A673 (cell line): ENCODE results near the gene CLPSL1. TPM values are rescaled to one million over a fixed set of nuclear protein-coding genes. Genes with fewer than 3 reads are reported as not detected.
"Not testable (repeated sequence)": the region's sequence is repeated elsewhere in the genome, so short reads cannot be mapped to it uniquely, and the experiment has no call there.

Experiments
- BruUV-seq: library from RNA; stranded (reverse); fragments of 400-500 nt; replicated peaks from 2 replicates; lab custom pipeline; 2021; lab: Mats Ljungman, UMichigan
- CTCF ChIA-PET: fragments of 300-600 bp; sonication (Branson Sonifier 250); formaldehyde crosslinking; loops from one replicate; lab custom pipeline; 2022; ENCODE audit warnings: antibody characterized with exemption; lab: Charles Lee
- POLR2A ChIA-PET: fragments of 300-600 bp; sonication (Branson Sonifier 250); formaldehyde crosslinking; loops from one replicate; lab custom pipeline; 2022; ENCODE audit warnings: antibody characterized with exemption; ENCODE audit not compliant: low non-redundant PET; lab: Charles Lee
- DNase-seq: peaks from one replicate; pipeline ENCODE4 v3.0.0-alpha.2; 2015; ENCODE audit warnings: low spot score
- H3K27ac ChIP-seq: fragments of 200-600 bp; sonication (generic); 2 replicates; pipeline ENCODE4 v1.5.1; 2016; ENCODE audit warnings: mixed run types, low read depth, mild to moderate bottlenecking, mixed read lengths, antibody characterized with exemption, low read length; ENCODE audit not compliant: poor library complexity, severe bottlenecking
- H3K27me3 ChIP-seq: fragments of 200-600 bp; sonication (generic); replicated peaks from 2 replicates; pipeline ENCODE4 v1.6.1; 2017; ENCODE audit warnings: mixed run types, low read depth, mild to moderate bottlenecking, mixed read lengths, antibody characterized with exemption, low read length; ENCODE audit not compliant: insufficient read depth, poor library complexity
- H3K36me3 ChIP-seq: fragments of 200-600 bp; sonication (generic); 2 replicates; pipeline ENCODE4 v1.6.1; 2016; ENCODE audit warnings: mixed run types, mild to moderate bottlenecking, mixed read lengths, antibody characterized with exemption, low read length; ENCODE audit not compliant: insufficient read depth, poor library complexity, severe bottlenecking
- H3K4me1 ChIP-seq: fragments of 200-600 bp; sonication (generic); 2 replicates; pipeline ENCODE4 v1.6.1; 2017; ENCODE audit warnings: mixed run types, mild to moderate bottlenecking, mixed read lengths, antibody characterized with exemption, low read length; ENCODE audit not compliant: insufficient read depth, poor library complexity, severe bottlenecking
- H3K4me3 ChIP-seq: fragments of 200-600 bp; sonication (generic); 2 replicates; pipeline ENCODE4 v1.5.1; 2016; ENCODE audit warnings: low read depth, mixed run types, mild to moderate bottlenecking, mixed read lengths, low read length; ENCODE audit not compliant: poor library complexity, severe bottlenecking
- H3K9me3 ChIP-seq: fragments of 200-600 bp; sonication (generic); 2 replicates; pipeline ENCODE4 v1.6.1; 2016; ENCODE audit warnings: mixed run types, low read depth, mild to moderate bottlenecking, mixed read lengths, antibody characterized with exemption, low read length; ENCODE audit not compliant: poor library complexity, severe bottlenecking
- CTCF ChIP-seq: fragments of 300-800, 200-600 bp; sonication (generic); conservative IDR thresholded peaks from 2 replicates; pipeline ENCODE4 v1.5.1; 2017; ENCODE audit warnings: low read depth, mild to moderate bottlenecking, antibody characterized with exemption, low read length, moderate library complexity, mixed read lengths
- EZH2 ChIP-seq: fragments of 200-600 bp; sonication (generic); IDR thresholded peaks from 2 replicates; pipeline ENCODE4 v1.6.1; 2017; ENCODE audit warnings: borderline replicate concordance, low read depth, mild to moderate bottlenecking, mixed read lengths, antibody characterized with exemption, low read length; ENCODE audit not compliant: poor library complexity, severe bottlenecking
- intact Hi-C: fragments of 100-400 bp; cut with micrococcal nuclease; formaldehyde crosslinking; loops from one replicate; pipeline ENCODE4 v1.10.0; 2022; ENCODE audit not compliant: unreplicated experiment
- total RNA-seq: library from RNA; stranded (reverse); gene quantifications from 2 replicates; pipeline ENCODE4 v1.2.3, GENCODE V29; 2021

Gene CLPSL1
- total RNA-seq, 1 experiment from 2014 or later = not detected

GRCh38 chr6:35733633-35734032, 47.2 kb upstream of the CLPSL1 start:
- TF ChIP-seq EZH2 = no peak
- no peak for TF ChIP-seq CTCF
- H3K27ac ChIP-seq = no peak overlapping the region
- ChIA-PET POLR2A (no interaction called here), CTCF (no interaction called here)
- H3K9me3 ChIP-seq = no peaks in the 10 kb centered on the region
- H3K36me3 ChIP-seq = no peaks in the 10 kb centered on the region
- intact Hi-C loops = loop anchor here (10.0 kb wide), 1 partner anchor 361 kb away; no protein-coding TSS in a partner anchor
- no TSS peak for BruUV-seq
- no peak overlapping the region for H3K4me3 ChIP-seq
- no peak for DNase-seq
- H3K4me1 ChIP-seq = peaks cover 20% of the 10 kb centered on the region
- no peaks in the 10 kb centered on the region for H3K27me3 ChIP-seq

- peaks cover 14% of the 10 kb centered on the region for H3K4me1 ChIP-seq
- H3K27me3 ChIP-seq, DNase-seq, H3K4me3 ChIP-seq, H3K9me3 ChIP-seq, H3K27ac ChIP-seq, BruUV-seq, H3K36me3 ChIP-seq, POLR2A ChIA-PET: not testable (repeated sequence)
- CTCF ChIA-PET = interaction anchor here (0.6 kb wide), 1 partner anchor 198 kb away, joined by 4 read pairs; no protein-coding TSS in a partner anchor
- intact Hi-C loops = loop anchor here (10.0 kb wide), 1 partner anchor 360 kb away; no protein-coding TSS in a partner anchor
Observed at GRCh38 chr6:35734319-35734718, 46.5 kb upstream of the CLPSL1 start.

GRCh38 chr6:35735452-35735851, 45.4 kb upstream of the CLPSL1 start:
- Histone ChIP-seq H3K27ac (no peak overlapping the region), H3K36me3 (no peaks in the 10 kb centered on the region), H3K27me3 (no peaks in the 10 kb centered on the region), H3K9me3 (no peaks in the 10 kb centered on the region), H3K4me3 (no peak overlapping the region), H3K4me1 (peaks cover 21% of the 10 kb centered on the region)
- CTCF ChIA-PET = interaction anchor here (1.6 to 2.6 kb wide), 2 partner anchors 148 to 151 kb away, joined by 10 to 15 read pairs; no protein-coding TSS in a partner anchor
- no peak for TF ChIP-seq EZH2
- no peak for TF ChIP-seq CTCF
- no TSS peak for BruUV-seq
- POLR2A ChIA-PET = interaction anchor here (0.7 kb wide), 1 partner anchor 423 kb away, joined by 3 read pairs; no protein-coding TSS in a partner anchor
- no peak for DNase-seq
- intact Hi-C loops = loop anchor here (10.0 kb wide), 1 partner anchor 359 kb away; no protein-coding TSS in a partner anchor
